ENCODE data around the gene ASTN2.
"Not testable (repeated sequence)": the region's sequence is repeated elsewhere in the genome, so short reads cannot be mapped to it uniquely, and the experiment has no call there.

ASTN2 gene

GRCh38 chr9:116692616-116693015 is 722.2 kb downstream of the ASTN2 start:
- Histone ChIP-seq H4K20me1 (ENCODE audit: insufficient read depth, low read length) (no peaks in the 10 kb centered on the region), H3F3A (ENCODE audit: insufficient read depth, low read length) (no peaks in the 10 kb centered on the region), H3K9me2 (replicated peaks; ENCODE audit: insufficient read depth, low read length) (no peaks in the 10 kb centered on the region), H3K4me1 (ENCODE audit: low read length) (peaks cover 5% of the 10 kb centered on the region), H3K27ac (ENCODE audit: low read length) (no peak overlapping the region), H3K4me3 (ENCODE audit: low read length) (no peak overlapping the region), H3K36me3 (replicated peaks; ENCODE audit: insufficient read depth, low read length) (no peaks in the 10 kb centered on the region), H3K4me2 (ENCODE audit: low read depth, low read length) (no peak overlapping the region), H2AFZ (ENCODE audit: low read length) (no peak overlapping the region), H3K9me3 (replicated peaks; ENCODE audit: insufficient read depth, low read length) (no peaks in the 10 kb centered on the region), H3K27me3 (replicated peaks; ENCODE audit: insufficient read depth, low read length) (no peaks in the 10 kb centered on the region), H3K79me2 (ENCODE audit: low read length) (peaks cover 43% of the 10 kb centered on the region), H3K9ac (ENCODE audit: low read length) (no peak overlapping the region)
- no peak for DNase-seq
- no peak for TF ChIP-seq CTCF (IDR thresholded peaks at IDR 0.05; ENCODE audit: low read length)
- TF ChIP-seq EZH2phosphoT487 (IDR thresholded peaks at IDR 0.05; ENCODE audit: low read length) = no peak
- no peak for TF ChIP-seq EZH2 (optimal IDR thresholded peaks at IDR 0.05; ENCODE audit: low read depth, low read length)

GRCh38 chr9:116691607-116692006 is 723.2 kb downstream of the ASTN2 start:
- Histone ChIP-seq H3K9ac (ENCODE audit: low read length) (no peak overlapping the region), H3K4me1 (ENCODE audit: low read length) (peaks cover 5% of the 10 kb centered on the region), H2AFZ (ENCODE audit: low read length) (no peak overlapping the region), H3K79me2 (ENCODE audit: low read length) (peaks cover 45% of the 10 kb centered on the region), H3K9me2 (replicated peaks; ENCODE audit: insufficient read depth, low read length) (no peaks in the 10 kb centered on the region), H4K20me1 (ENCODE audit: insufficient read depth, low read length) (no peaks in the 10 kb centered on the region), H3K27me3 (replicated peaks; ENCODE audit: insufficient read depth, low read length) (no peaks in the 10 kb centered on the region), H3K4me3 (ENCODE audit: low read length) (no peak overlapping the region), H3K4me2 (ENCODE audit: low read depth, low read length) (no peak overlapping the region), H3K27ac (ENCODE audit: low read length) (no peak overlapping the region), H3K36me3 (replicated peaks; ENCODE audit: insufficient read depth, low read length) (no peaks in the 10 kb centered on the region), H3K9me3 (replicated peaks; ENCODE audit: insufficient read depth, low read length) (no peaks in the 10 kb centered on the region), H3F3A (ENCODE audit: insufficient read depth, low read length) (no peaks in the 10 kb centered on the region)
- no peak for TF ChIP-seq CTCF (IDR thresholded peaks at IDR 0.05; ENCODE audit: low read length)
- TF ChIP-seq EZH2phosphoT487 (IDR thresholded peaks at IDR 0.05; ENCODE audit: low read length) = no peak
- no peak for TF ChIP-seq EZH2 (optimal IDR thresholded peaks at IDR 0.05; ENCODE audit: low read depth, low read length)
- no peak for DNase-seq

GRCh38 chr9:116690805-116691204 is 724.1 kb downstream of the ASTN2 start:
- not testable (repeated sequence) for H4K20me1 ChIP-seq (ENCODE audit: insufficient read depth, low read length); H3K9ac ChIP-seq (ENCODE audit: low read length); H3F3A ChIP-seq (ENCODE audit: insufficient read depth, low read length); DNase-seq; H3K27ac ChIP-seq (ENCODE audit: low read length); H3K4me1 ChIP-seq (ENCODE audit: low read length); H3K27me3 ChIP-seq (replicated peaks; ENCODE audit: insufficient read depth, low read length); H3K9me2 ChIP-seq (replicated peaks; ENCODE audit: insufficient read depth, low read length); H3K9me3 ChIP-seq (replicated peaks; ENCODE audit: insufficient read depth, low read length); H3K4me2 ChIP-seq (ENCODE audit: low read depth, low read length); H3K4me3 ChIP-seq (ENCODE audit: low read length); H3K36me3 ChIP-seq (replicated peaks; ENCODE audit: insufficient read depth, low read length); H2AFZ ChIP-seq (ENCODE audit: low read length)
- H3K79me2 ChIP-seq (ENCODE audit: low read length) = peaks cover 45% of the 10 kb centered on the region

- no peaks in the 10 kb centered on the region for H4K20me1 ChIP-seq (ENCODE audit: insufficient read depth, low read length)
- no peak for DNase-seq
- H3K9me3 ChIP-seq (replicated peaks; ENCODE audit: insufficient read depth, low read length) = no peaks in the 10 kb centered on the region
- no peaks in the 10 kb centered on the region for H3K36me3 ChIP-seq (replicated peaks; ENCODE audit: insufficient read depth, low read length)
- H3K9me2 ChIP-seq (replicated peaks; ENCODE audit: insufficient read depth, low read length) = no peaks in the 10 kb centered on the region
- H3K4me1 ChIP-seq (ENCODE audit: low read length) = peaks cover 5% of the 10 kb centered on the region
- H3K4me3 ChIP-seq (ENCODE audit: low read length) = no peak overlapping the region
- no peak overlapping the region for H3K4me2 ChIP-seq (ENCODE audit: low read depth, low read length)
- H3K9ac ChIP-seq (ENCODE audit: low read length) = no peak overlapping the region
- no peak overlapping the region for H2AFZ ChIP-seq (ENCODE audit: low read length)
- TF ChIP-seq CTCF (IDR thresholded peaks at IDR 0.05; ENCODE audit: low read length) (no peak), EZH2phosphoT487 (IDR thresholded peaks at IDR 0.05; ENCODE audit: low read length) (no peak), EZH2 (optimal IDR thresholded peaks at IDR 0.05; ENCODE audit: low read depth, low read length) (no peak)
- no peaks in the 10 kb centered on the region for H3F3A ChIP-seq (ENCODE audit: insufficient read depth, low read length)
- H3K27me3 ChIP-seq (replicated peaks; ENCODE audit: insufficient read depth, low read length) = no peaks in the 10 kb centered on the region
- H3K79me2 ChIP-seq (ENCODE audit: low read length) = peaks cover 39% of the 10 kb centered on the region
- no peak overlapping the region for H3K27ac ChIP-seq (ENCODE audit: low read length)
These were observed 725.3 kb downstream of the ASTN2 start for GRCh38 chr9:116689486-116690032.

Data from MM.1S (cell line).